Prostate gland (tissue), 2 donors: ENCODE data around the gene ETV6. TPM values are rescaled to one million over a fixed set of nuclear protein-coding genes. Genes with fewer than 3 reads are reported as not detected.

Source experiments
- DNase-seq: peaks from one replicate; pipeline ENCODE4 v3.0.0-alpha.2; 2019; ENCODE audit warnings: low spot score
- H3K27ac ChIP-seq, 2 donors: fragments of 200-600 bp; sonication (generic); 2 replicates each; pipeline ENCODE4 v1.5.1; 2017 to 2019
- H3K27me3 ChIP-seq: fragments of 200-600 bp; sonication (generic); replicated peaks from 2 replicates; pipeline ENCODE4 v1.5.1; 2019; ENCODE audit not compliant: insufficient read depth
- H3K36me3 ChIP-seq, 2 donors: fragments of 200-600 bp; sonication (generic); 1 replicate in 1 of 2; 2 replicates in 1 of 2; pipeline versions ENCODE4 v1.5.1 to v1.8.1; 2017 to 2019
- H3K4me1 ChIP-seq: fragments of 200-600 bp; sonication (generic); replicated peaks from 2 replicates; pipeline ENCODE4 v1.5.1; 2019
- H3K4me3 ChIP-seq, 2 donors: fragments of 200-600 bp; sonication (generic); 2 replicates each; pipeline ENCODE4 v1.5.1; 2017 to 2019
- H3K9me3 ChIP-seq: fragments of 200-600 bp; sonication (generic); 2 replicates; pipeline ENCODE4 v1.5.1; 2017
- CTCF ChIP-seq, 4 experiments: fragments of 200-600 bp in 2 of 4; fragments of 450-650 bp in 2 of 4; sonication (generic) in 2 of 4; IDR thresholded peaks; 1 replicate in 3 of 4; 2 replicates in 1 of 4; pipeline ENCODE4 v1.5.1; 2016 to 2019; ENCODE audit warnings: antibody characterized with exemption in 4 of 4, mild to moderate bottlenecking in 2 of 4, moderate library complexity in 2 of 4
- POLR2A ChIP-seq: fragments of 450-650 bp; IDR thresholded peaks from one replicate; pipeline ENCODE4 v1.6.1; 2016; ENCODE audit warnings: antibody characterized with exemption, mild to moderate bottlenecking
- POLR2AphosphoS5 ChIP-seq: sonication (generic); formaldehyde crosslinking; IDR thresholded peaks from one replicate; pipeline ENCODE4 v1.6.1; 2017; ENCODE audit warnings: antibody characterized with exemption
- WGBS: methylation state at CpG from one replicate; pipeline ENCODE4 v1.1.5; 2018; 5-methylcytosine and 5-hydroxymethylcytosine counted together
- intact Hi-C: fragments of 100-400 bp; cut with DNase I; formaldehyde crosslinking; loops from one replicate; pipeline ENCODE4 v1.14.2; 2022
- total RNA-seq, 2 donors: library from RNA; depleted of rRNA; stranded (reverse); fragments of >200 nt; gene quantifications; one replicate each; pipeline ENCODE4 v1.1.0, GENCODE V29; 2016

ETV6 gene
- total RNA-seq, 2 donors from 2014 or later = 26.7 to 33.6 TPM

GRCh38 chr12:11799502-11799873 is 150.0 kb downstream of the ETV6 start:
- TF ChIP-seq POLR2AphosphoS5 (no peak), POLR2A (no peak), CTCF (IDR thresholded peaks at IDR 0.05) (no peak)
- H3K27me3 ChIP-seq = no peaks in the 10 kb centered on the region
- H3K27ac ChIP-seq = no peak overlapping the region
- DNase-seq = no peak
- intact Hi-C loops = loop anchor here (10.0 kb wide), 1 partner anchor 145 kb away; no protein-coding TSS in a partner anchor
- WGBS = 88% methylated on average over 8 of the region's 8 CpGs
- no peaks in the 10 kb centered on the region for H3K9me3 ChIP-seq
- H3K36me3 ChIP-seq = no peaks in the 10 kb centered on the region
- H3K4me3 ChIP-seq = no peak overlapping the region
- H3K4me1 ChIP-seq = peaks cover 7% of the 10 kb centered on the region

- no peaks in the 10 kb centered on the region for H3K36me3 ChIP-seq
- no peaks in the 10 kb centered on the region for H3K4me1 ChIP-seq
- no peak for DNase-seq
- intact Hi-C loops = no loop called here
- H3K4me3 ChIP-seq = no peak overlapping the region
- H3K9me3 ChIP-seq = no peaks in the 10 kb centered on the region
- TF ChIP-seq CTCF (IDR thresholded peaks at IDR 0.05) = no peak
- no peak for TF ChIP-seq POLR2A
- TF ChIP-seq POLR2AphosphoS5 = no peak
- no peak overlapping the region for H3K27ac ChIP-seq
- H3K27me3 ChIP-seq = no peaks in the 10 kb centered on the region
- WGBS = 33% methylated on average over 5 of the region's 5 CpGs
Measured at GRCh38 chr12:11801643-11802042, 152.2 kb downstream of the ETV6 start.

- Histone ChIP-seq H3K27me3 (no peaks in the 10 kb centered on the region), H3K9me3 (no peaks in the 10 kb centered on the region), H3K4me3 (no peak overlapping the region), H3K36me3 (no peaks in the 10 kb centered on the region), H3K4me1 (no peaks in the 10 kb centered on the region), H3K27ac (no peak overlapping the region)
- 74% methylated on average over 1 of the region's 1 CpG for WGBS
- intact Hi-C loops = no loop called here
- no peak for TF ChIP-seq POLR2A
- TF ChIP-seq POLR2AphosphoS5 = no peak
- no peak for TF ChIP-seq CTCF (IDR thresholded peaks at IDR 0.05)
- no peak for DNase-seq
Measured at GRCh38 chr12:11804130-11804529, 154.7 kb downstream of the ETV6 start.

GRCh38 chr12:11805043-11805442 is 155.6 kb downstream of the ETV6 start:
- Histone ChIP-seq H3K4me1 (no peaks in the 10 kb centered on the region), H3K27me3 (no peaks in the 10 kb centered on the region), H3K36me3 (no peaks in the 10 kb centered on the region), H3K9me3 (no peaks in the 10 kb centered on the region), H3K4me3 (no peak overlapping the region), H3K27ac (no peak overlapping the region)
- DNase-seq = no peak
- TF ChIP-seq POLR2AphosphoS5 (no peak), CTCF (IDR thresholded peaks at IDR 0.05) (no peak), POLR2A (no peak)
- 72% methylated on average over 3 of the region's 3 CpGs for WGBS
- intact Hi-C loops = no loop called here

GRCh38 chr12:11805680-11806079 is 156.2 kb downstream of the ETV6 start:
- TF ChIP-seq CTCF (IDR thresholded peaks at IDR 0.05) (no peak), POLR2A (no peak), POLR2AphosphoS5 (no peak)
- intact Hi-C loops = no loop called here
- WGBS = 47% methylated on average over 3 of the region's 3 CpGs
- no peaks in the 10 kb centered on the region for H3K27me3 ChIP-seq
- H3K27ac ChIP-seq = no peak overlapping the region
- DNase-seq = no peak
- no peak overlapping the region for H3K4me3 ChIP-seq
- H3K4me1 ChIP-seq = no peaks in the 10 kb centered on the region
- H3K36me3 ChIP-seq = no peaks in the 10 kb centered on the region
- H3K9me3 ChIP-seq = no peaks in the 10 kb centered on the region
